ENCODE data around the gene SLC25A34.

Gene SLC25A34

DNA sequence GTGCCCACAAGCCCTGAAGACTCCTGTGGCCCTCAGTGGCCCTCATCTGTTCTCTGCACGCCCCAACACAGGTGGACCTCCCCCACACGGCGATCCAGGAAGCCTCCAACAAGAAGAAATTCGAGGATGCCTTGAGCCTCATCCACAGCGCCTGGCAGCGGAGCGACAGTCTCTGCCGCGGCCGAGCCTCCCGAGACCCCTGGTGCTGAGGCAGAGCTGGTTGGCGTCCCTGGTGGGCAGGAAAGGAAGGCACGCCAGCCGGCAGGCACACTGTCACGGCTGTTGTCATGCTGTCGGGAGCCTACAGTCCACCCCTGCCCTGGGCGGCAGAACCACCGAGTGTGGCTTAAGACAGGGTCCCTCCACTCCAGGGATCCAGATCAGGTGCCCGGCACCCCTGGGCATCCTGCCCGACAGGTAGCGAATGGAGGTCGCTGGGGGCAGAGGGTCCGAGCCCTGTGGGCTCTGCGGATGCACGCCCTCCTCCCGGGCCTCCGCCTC lies 2.3 kb upstream of the SLC25A34 start:
- no peak for DNase-seq

DNA sequence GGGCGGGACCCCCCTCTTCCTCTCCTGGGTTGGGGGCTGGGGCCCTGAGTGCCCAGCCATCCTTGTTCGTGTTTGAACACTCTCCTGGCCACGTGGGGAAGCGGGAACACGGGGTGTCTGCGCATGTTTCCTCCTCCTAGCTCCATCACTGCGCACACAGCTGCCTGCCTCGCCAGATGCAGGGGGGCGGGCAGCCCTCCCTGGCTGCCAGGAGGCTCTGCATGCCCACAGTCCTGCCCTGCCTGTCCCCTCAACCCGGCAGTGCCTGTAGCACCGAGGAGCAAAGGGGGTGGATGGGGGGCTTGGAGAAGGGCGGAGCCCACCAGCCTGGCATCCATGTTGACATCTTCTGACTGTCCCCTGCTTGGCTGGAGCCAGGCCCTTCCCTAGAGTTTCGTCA lies 1.8 kb upstream of the SLC25A34 start:
- DNase-seq, result no peak

DNA sequence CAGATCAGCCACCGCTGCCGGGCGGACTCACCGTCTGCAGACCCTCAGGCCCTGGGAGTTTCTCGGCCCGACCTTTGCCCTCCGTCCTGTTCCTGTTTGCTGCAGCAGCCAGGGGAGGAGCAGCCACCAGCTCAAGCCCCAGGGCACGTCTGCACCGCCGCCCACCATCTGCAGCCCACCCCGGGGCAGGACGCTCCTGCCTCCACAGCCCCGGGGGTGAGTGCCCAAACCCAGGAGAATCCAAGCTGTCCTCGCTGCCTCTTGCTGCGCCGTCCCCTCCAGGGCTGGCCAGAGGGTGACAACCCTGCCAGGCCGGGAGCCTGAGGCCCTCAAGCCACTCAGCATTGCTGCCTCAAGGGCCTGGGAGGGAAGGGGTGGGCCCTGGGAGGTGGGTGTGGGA lies 1.2 kb upstream of the SLC25A34 start:
- DNase-seq, result no peak

DNA sequence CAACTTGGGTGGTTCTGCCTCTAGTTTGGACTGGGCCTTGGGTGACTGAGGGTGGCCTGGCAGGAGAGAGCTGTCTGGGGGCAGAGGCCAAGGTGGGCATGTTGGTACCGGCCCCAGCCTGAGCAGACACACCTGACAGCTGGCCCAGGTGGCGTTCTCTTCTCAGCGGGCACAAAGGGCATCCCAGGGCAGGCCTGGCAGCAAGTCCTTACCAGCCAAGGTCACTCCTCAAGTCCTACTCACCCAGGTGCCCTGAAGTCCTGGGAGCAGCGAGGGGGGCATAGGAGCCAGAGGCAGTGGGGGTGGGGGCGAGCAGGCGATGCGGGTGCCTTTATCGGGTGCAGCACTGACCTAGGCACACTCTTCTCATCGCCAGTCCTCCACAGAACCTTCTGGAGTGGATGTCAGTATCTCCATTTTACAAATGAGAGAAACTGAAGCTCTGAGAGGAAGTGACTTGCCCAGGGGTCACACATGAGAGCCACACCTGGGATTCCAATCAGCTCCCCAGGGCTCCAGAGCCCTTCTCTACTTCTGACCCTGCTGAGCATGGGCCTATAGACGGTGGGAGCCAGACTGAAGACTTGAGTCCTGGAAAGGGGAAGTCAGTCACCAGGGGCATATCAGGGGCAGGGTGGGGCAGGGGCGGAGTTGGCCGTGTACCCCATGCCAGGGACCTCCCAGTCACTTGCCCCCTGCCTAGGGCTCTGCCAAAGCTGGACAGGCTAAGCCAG lies 587 bp upstream of the SLC25A34 start:
- no peak for DNase-seq

DNA sequence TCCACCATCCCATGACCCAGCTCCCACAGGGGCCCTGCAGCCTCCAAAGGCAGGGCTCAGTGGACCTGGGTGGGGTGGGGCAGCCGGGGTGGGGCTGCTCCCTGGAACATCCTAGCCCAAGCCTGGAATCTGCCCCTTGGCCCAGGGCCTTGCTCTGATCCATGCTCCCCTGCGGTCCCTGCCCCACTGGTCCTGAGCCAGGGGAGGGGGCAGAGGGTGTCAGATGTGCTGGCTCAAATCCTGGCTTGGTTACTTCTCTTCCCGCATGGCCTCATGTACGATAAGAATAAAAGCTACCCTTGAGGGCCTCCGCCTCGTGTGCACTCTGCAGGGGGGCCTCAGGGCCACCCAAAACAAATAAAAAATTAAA lies 819 bp downstream of the SLC25A34 start:
- no peak for DNase-seq

DNA sequence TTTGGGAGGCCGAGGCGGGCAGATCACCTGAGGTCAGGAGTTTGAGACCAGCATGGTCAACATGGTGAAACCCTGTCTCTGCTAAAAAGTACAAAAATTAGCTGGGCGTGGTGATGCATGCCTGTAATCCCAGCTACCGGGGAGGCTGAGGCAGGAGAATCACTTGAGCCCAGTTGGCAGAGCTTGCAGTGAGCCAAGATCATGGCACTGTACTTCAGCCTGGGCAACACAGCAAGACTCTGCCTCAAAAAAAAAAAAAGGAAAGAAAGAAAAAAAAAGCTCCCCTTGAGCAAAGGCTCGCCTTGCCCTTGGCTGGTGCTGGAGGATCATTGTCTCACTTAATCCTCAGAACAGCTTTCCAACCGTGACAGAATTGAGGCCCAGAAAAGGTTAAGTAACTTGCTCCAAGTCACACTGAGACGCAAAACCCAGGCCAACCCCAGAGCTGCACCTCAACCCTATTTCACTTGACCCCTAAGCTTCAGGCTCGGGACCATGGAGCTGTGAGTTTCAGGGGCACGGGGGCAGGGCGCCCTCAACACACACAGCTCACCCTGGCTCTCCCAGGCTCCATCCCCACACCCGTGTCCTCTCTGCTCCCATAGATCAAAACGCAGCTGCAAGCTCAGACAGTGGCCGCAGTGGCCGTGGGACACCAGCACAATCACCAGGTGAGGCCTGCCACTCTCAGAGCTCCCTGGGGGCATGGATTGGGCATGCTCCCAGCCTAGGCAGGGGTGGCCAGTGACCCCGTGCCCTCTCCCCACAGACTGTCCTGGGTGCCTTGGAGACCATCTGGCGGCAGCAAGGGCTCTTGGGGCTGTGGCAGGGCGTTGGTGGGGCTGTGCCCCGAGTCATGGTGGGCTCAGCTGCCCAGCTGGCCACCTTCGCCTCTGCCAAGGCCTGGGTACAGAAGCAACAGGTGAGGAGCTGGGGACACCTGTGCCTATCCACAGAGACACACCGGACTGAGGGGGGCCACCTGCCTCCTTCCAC lies 1.6 kb downstream of the SLC25A34 start:
- no peak for DNase-seq

DNA sequence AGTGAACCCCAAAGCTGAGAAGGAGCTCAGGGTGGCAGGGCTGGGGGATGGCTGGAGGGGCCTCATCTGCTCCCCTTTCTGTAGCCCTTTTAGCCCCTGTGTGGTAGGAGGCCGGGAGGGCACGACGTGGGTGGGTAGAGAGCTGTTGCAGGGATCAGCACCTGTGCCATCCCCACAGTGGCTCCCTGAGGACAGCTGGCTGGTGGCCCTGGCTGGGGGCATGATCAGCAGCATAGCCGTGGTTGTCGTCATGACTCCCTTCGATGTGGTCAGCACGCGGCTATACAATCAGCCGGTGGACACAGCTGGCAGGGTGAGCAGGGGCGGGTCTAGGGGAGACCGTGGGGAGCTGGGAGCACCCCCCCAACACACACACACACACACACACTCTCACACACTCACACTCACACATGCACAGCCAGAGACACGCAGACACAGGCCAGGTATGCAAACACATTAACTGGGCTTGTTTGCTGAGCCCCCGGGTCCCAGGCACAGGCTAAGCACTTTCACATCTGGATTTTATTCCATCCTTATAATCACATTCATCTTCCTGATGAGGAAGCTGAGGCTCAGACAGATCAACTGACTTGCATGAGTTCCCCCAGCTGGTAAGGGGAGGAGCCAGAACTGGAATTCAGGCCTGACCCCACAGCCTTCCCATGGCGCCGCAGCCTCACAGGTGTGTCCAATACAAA lies 2.5 kb downstream of the SLC25A34 start:
- no peak for DNase-seq

DNA sequence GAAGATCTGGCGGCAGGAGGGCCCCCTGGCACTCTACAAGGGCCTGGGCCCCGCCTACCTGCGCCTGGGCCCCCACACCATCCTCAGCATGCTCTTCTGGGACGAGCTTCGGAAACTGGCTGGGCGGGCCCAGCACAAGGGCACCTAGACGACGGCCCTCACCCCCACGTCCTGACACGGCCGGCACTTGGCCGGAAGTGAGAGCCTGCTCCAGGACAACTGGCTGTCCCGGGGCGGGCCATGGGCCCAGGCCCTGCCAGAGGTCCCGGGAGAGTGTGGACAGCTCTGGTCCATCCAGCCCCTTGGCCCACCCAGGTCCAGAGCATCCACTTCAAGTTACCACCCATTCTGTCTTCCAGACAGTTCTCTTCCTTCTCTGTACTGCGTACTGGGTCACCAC lies 3.2 kb downstream of the SLC25A34 start:
- DNase-seq, result no peak

DNA sequence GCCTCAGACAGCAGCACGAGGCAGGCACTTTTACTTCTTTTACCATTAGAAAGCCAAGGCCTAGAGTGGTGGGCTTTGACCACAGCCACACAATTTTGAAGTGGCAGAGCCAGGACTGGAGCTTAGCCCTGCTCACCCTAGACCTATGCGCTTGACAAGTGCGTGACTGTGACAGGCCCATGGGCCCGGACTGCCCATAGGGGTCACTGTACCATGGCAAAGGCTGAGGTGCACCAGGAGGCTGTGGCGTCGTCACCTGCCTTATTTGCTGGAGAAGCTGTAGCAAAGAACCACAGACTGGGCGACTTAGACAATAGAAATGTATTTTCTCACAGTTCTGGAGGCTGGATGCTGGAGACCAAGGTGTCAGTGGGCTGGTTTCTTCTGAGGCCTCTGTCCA lies 3.7 kb downstream of the SLC25A34 start:
- DNase-seq, result no peak

DNA sequence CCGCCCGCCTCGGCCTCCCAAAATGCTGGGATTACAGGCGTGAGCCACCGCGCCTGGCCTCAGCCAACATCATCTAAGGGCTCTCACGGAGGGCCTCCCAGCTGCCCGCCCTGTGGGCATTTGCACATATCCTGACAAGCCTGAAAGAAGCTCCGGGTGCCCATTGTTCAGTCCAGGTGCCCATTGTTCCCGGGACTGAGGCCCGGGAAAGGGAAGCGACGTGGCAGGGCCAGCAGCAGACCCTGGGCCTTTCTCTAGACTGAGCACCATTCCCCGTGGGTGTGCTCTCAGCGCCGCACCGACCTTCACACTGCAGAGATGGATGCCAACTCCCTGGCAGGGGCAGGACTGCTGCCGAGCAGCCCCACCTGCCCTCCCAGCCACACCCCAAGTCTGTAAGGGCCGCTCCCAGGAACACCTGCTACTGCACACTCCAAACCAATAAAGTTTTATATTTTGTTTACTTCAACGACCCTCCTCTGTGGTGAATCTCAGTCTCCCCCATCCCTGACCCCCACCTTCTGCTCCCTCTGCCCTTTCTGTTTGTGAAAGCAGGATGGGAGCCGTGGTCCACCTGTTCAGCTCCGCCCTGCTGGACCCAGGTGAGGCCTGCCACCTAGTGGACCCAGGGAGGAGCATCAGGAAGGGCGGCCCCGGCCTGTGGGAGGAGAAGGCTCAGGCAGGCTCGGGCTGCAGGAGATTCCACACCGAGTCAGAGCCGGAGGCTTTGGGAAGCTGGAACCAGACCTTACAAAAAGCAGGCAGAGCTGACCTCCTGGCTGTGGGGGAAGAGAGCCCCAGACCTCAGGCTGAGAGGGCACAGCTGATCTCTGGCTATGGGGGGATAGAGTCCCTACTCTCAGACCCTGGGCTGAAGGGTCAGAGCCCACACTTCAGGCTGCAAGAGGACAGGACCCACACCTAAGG lies 5.1 kb downstream of the SLC25A34 start:
- no peak for DNase-seq

DNA sequence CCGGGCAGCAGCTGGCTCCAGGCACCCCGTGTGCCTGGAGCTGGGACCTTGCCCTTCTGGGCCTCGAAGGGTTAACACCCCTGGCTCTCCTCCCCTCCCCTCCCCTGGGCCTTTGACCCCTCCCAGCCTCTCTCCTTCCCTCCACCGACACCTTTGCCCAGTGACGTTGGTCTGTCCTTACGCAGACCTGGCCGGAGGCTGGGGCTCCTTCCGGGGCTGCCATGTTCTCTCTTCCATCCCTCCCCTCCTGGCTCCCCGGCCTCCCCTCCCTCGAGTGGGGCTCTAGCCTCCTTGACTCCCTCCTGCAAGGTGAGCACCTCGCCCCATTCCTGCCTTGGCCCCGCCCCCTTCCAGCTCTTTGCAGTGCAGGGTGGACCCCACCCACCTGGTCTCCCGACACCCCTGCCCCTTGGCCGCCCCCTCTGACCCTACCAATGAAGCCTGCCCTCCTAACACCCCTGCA lies 6.3 kb downstream of the SLC25A34 start, which contains the start of gene TMEM82:
TSS of gene TMEM82 (plus strand) at position 161 of the 463 bp plus-strand sequence. CDS start at position 222, 61 bp downstream.
- DNase-seq, result no peak

DNA sequence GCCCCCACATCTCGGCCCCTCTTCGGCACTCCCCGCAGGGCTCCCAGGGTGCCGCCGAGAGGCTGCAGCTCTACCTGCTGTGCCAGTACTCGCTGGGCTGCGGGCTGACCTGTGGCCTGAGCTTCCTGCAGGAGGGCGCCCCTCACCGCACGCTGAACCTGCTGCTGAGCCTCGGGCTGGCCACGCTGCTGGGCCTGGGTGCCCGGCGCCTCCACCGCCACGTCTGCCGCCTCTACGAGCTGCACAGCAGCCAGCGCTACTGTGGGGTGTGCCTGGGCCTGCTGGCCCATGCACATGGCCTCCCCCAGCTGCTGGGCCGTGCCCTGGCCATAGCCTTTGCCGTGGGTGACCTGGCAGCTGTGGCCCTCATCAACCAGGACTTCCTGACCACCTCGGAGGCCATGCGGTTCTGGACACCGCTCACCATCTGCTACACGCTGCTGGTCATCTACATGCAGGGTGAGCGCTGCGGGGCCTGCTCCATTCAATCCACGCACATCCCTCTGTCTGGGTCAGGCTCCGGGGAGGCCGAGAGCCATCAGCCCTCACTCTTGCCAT lies 8.1 kb downstream of the SLC25A34 start:
- DNase-seq, result no peak

DNA sequence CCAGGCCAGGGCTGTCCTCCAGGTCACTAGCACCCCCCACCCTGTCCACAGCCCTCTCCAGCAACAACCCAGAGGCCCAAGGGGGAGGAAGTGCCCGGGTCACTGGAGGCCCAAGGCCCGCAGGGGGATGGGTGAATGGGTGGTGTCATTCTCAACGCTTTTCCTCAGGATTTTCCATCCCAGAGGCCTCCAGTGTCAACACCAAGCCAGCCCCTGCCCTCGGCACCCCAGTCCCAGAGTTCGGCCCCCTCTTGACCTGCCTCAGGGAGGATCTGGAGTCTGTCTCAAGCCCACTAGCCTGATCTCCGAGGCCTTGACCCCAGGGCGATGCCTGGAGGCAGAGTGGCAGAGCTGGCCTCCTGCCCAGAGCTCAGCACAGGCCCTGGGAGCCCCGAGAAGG lies 11.3 kb downstream of the SLC25A34 start:
- no peak for DNase-seq

DNA sequence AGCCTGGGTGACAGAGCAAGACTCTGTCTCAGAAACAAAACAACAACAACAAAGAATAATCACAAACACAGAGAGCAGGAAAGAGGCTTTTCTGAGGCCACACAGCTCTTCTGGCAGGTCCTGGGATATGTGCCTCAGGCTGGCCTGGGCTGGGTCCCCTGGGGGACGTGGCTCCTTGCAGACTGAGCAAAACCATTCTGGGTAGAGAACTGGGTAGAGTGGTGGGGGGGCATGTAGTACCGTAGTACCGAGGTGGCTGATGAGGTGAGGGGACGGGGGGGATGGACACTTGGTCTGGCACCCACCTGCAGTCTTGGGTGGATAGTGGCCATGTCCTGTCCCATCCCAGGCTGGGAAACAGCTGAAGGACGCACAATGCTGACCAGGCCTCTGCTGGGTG lies 12.2 kb downstream of the SLC25A34 start:
- no peak for DNase-seq

DNA sequence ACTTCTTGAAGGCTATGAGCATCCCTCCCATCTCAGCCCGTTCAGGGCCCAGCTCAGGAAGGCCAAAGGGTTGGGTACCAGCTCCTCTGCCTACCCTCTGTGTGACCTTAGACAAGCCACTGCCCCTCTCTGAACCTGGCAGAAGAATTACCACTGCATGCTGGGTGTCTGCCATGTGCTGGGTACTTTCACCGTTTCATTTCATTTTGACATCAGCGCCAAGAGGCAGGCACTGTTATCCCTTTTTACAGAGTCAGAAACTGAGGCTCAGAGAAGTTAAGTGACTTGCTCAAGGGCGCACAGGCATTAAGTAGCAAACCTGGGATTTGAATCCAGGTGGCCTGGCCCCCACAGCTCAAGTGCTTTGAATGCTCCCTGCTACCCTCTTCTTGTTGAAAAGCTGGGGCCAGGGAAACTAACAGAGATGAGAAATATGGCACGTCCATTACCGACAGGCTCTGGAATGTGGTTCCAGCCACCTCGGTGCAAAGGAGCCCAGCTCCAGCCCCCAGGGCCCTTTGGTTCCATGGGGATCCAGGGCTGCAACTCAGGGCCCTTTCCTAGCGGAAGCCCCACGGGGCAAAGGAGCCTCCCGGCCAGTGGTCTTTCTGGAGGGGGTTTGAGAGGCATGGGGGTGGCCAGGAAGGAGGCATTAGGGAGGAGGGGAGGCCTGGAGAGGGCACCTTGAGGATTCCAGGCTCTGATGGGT lies 12.8 kb downstream of the SLC25A34 start:
- DNase-seq, result no peak

DNA sequence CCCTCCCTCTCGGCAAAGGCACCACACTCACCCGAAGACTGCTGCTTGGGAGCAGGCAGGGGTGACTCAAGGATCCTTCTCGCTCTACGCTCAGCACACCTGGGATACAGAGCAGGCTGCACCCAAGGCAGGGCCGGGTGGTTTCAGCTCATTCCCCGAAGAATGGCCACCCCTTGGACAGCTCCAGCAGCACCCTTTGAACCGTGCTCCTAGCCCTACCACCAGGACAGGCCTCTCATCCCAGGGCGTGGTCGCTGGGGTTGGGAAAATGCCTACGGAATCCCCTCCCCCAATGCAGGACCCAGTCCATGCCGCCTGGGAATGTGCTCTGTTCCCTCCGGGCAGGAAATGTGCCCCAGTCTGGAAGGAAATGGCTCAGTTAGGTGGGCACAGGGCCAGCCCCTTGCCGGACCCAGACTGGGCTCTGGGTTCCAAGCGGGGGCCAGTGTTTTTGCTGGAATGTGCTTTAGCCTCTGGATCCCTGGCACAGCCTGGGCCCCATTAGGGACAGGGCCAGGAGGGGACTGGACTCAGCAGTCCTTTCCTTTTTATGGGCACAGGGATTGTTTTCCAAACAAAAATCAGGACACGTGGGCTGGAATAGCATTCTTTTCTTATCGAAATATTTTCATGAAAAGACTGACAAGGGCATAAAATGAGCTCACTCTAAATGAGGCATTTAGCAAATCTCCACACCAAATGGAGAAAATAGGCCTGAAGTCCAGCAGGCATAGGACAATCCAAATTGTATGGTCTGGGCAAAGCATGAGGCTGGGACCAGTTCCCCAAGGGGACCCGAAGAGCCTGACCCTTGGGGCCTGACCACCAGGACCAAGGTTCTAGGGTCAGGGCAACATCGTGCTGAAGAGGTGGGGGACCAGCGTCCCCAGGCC lies 13.6 kb downstream of the SLC25A34 start:
- DNase-seq, result no peak

DNA sequence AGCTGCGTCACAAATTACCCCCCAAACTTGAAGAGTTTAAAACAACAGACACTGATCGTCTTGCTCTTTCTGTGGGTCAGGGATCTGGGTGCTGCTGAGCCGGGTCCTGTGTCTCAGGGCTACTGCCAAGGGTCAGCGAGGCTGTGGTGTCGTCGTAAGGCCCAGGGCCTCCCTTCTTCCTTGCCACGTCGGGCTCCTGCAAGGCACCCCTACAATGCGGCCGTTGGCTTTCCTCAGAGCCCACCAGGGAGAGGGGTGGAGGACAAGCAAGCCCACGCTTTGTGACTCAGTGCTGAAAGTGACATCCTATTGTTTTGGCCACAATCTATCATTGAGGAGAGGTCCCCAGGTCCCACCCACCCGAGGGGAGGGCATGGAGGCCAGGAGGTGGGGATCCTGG lies 14.9 kb downstream of the SLC25A34 start:
- DNase-seq, result no peak

DNA sequence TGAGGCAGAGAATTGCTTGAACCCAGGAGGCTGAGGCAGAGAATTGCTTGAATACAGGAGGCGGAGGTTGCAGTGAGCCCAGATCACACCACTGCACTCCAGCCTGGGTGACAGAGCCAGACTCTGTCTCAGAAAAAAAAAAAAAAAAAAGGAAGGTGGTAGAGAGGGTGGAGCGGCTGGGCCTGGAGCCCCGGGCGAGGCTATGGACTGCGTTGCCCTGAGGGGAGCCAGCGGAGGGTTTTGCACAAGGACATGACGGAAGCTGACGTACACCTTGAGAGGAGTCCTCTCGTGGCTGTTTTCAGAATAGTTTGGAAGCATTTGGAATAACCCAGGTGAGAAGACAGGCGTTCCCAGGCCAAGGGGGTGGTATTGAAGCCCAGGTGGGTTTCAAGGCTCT lies 15.7 kb downstream of the SLC25A34 start:
- DNase-seq, result no peak

DNA sequence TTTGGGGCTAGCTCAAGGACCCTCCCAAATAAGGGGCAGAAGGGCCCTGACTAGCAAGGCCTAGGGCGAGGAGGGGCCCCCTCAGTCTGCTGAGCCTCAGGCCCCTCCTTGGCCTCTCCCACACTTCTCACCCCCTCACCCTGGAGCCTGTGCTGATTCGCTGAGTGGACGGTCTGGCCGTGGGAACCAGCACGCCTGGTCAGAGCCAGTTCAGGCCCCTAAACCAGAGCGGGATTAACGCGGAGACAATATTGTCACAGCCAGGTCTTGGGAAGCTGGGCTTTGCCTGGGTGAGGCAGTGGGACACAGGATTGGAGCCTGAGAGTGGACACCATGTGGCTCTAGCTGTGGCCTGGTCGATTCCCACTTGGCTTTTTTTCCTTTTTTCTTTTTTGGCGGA lies 17.7 kb downstream of the SLC25A34 start:
- DNase-seq, result no peak
